Islet of Langerhans (tissue), 1 donor: ENCODE measurements around the gene KRT7.
"Not testable (repeated sequence)": the region's sequence is repeated elsewhere in the genome, so short reads cannot be mapped to it uniquely, and the experiment has no call there.

ENCODE experiments used
- FAIRE-seq: peaks from one replicate; lab custom pipeline; 2011; peaks lifted over from hg19 to GRCh38; lab: Jason Lieb, UNC

The KRT7 gene

DNA sequence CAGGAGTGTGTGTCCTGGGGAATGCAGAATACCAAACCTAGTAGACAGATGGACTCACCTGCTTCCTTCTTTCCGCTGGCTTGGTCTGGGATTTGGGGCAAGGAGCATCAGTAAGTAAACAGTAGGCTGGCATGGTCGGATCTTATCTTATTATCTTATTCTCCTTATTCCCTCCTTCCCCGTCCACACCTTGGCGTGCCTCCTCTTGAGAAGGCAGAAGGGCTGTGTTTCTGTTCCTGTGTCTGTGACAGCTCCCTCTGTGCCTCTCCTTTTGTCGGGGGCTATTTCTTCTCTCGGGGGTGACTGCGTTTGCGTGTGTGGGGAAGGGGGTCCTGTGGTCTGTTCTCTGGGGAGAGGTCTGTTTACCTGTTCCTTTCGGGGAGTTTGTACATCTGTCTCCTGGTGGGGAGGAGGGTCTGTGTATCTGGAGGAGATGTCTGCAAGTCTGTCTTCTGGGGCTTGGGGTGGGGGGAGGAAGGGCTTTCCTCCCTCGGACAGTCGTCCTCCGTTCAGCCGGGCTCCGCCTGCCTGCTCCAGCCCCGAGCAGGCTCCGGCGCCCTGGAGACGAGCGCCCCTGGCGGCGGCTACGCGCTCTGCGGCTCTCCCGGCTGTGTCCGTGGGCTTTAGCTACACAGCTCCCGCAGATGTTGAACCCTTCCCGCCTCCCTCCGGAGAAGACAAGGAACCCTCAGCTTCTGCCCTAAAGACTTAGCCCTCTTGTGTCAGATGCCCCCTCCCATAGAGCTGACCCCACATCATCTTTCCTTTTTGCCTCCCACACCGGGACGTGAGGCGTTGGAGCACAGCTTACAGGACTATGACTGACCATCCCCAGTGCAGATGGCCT, 45.8 kb downstream of the KRT7 start:
- no peak for FAIRE-seq

- no peak for FAIRE-seq
These were observed 46.6 kb downstream of the KRT7 start for GRCh38 chr12:52279422-52280318.

- FAIRE-seq = no peak
These were observed 47.3 kb downstream of the KRT7 start for GRCh38 chr12:52280319-52280795.

DNA sequence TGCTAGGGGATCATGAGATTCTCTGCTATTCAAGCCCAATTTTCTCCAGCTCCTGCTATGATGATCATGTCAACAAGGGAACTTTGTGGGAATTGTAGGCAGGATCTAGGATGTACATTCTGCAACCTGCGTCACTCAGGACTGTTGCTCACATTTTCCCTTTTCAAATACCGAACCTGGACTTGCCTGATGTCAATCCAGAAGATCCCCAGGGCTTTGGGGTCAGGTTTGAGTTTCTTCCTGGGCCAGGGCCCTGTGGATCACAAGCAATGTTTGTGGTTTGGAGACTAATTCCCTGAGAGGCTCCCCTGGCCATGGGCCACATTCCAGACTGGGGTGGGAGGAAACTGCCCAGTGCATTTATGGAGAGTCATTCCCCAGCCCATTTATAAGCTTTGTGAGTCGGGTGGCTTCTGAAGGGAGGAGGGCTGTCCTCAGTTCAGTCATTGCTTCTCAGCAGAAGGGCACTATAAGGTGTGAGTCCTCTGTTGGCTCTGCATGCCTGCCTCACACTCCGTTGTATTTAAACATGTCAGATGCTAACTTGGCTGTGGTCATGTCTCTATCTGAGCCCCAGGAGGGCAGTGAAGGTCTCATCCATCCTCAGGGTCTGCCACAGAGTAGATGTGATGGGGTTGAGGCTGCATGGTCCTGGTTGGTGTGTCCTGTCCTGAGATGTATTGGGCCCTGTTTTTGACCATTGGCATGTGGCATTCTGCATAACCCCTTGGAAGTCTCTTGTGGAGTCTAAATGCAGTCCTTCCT, 47.9 kb downstream of the KRT7 start:
- no peak for FAIRE-seq

DNA sequence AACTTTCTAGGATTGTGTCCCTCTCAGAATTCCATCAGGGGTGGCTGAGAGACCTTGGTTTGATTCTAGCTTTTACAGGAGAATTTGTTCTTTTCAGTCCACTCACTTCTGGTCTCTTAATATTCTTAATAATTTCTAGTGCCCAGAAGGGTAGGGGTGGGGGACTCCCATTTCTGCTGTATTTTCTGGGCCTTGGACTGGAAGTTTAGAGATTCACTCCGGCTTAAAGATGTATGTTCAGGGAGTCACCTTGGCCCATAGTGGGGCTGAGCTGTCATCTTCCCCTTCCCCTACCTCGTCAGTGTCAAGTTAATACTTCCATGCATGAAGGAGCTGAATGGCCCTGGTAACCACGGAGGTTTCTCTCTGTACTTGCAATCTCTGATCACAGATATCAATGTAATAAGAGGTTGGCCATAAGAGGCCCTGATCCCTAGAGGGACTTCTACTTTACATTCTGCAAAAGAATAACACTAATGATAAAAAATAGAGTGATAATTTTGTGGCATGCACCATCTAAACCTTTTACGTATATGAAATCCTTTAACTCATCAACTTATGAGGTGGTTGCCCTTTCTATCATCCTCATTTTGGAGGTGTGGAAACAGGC, 51.6 kb downstream of the KRT7 start:
- FAIRE-seq = no peak

DNA sequence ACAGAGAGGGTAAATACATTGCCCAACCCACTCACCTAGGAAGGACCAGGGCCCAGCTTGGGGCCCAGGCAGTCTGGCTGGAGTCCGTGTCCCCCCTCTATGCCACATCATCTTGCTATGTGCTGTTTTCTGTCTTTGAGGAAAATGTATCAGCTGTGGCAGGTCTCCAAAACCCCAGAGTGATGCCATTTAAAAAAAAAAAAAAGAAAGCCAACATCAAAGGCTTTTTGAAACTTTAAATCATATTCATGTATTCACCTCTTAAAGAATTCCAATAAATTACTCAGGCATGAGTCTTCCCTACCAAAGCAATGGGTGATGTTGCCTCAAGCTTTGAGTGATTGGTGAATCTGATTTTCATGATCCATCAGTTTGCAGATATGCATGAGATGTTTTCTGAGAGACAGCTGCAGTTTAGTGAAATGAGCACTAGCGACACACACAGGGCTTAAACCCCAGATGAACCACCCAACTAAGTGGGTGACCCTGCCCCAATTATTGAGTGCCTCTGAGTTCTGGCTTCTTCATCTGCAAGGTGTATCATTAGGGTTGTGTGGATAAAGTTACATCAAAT, 52.2 kb downstream of the KRT7 start:
- FAIRE-seq = no peak

GRCh38 chr12:52285851-52286530, 52.9 kb downstream of the KRT7 start:
- no peak for FAIRE-seq

DNA sequence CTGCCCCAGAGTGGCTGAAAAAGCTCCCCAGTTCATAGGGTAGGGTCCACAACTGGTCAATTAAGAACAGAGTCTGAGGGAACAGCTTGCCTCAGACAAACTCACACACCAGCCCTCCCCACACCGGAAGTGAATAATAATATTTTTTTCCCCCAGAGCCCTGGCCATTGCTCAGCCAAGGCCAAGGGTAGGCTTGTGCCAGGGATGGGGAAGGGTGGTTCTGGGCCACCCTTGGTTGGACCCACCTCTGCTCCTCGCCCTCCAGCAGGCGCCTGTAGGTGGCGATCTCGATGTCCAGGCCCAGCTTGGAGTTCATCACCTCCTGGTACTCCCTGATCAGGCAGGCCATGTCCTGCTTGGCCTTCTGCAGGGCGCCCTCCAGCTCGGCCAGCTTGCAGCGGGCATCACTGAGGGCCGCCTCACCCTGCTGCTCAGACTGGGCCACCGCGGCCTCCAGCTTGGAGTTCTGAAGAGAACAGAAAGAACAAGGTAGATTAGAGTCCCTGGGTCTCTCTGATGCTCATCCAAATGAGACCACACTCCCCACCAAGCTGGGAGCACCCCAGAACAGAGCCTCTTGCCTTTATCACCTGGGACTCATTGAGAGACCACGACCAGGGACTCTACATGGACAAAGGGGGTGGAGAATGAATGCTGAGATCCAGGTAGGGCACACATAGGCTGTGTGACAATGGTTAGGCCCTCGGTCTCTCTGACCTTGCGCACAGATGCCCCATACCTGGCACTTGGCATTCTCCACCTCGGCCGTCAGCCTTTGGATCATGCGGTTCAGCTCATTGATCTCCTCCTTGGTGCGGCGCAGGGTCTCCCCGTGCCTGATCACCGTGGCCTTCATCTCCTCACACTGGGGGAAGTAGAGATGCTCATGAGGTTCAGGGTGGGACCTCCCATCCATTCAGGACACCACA, 54.1 kb downstream of the KRT7 start:
- FAIRE-seq = not testable (repeated sequence)

- not testable (repeated sequence) for FAIRE-seq
These were observed 55.1 kb downstream of the KRT7 start for GRCh38 chr12:52287816-52288805.

DNA sequence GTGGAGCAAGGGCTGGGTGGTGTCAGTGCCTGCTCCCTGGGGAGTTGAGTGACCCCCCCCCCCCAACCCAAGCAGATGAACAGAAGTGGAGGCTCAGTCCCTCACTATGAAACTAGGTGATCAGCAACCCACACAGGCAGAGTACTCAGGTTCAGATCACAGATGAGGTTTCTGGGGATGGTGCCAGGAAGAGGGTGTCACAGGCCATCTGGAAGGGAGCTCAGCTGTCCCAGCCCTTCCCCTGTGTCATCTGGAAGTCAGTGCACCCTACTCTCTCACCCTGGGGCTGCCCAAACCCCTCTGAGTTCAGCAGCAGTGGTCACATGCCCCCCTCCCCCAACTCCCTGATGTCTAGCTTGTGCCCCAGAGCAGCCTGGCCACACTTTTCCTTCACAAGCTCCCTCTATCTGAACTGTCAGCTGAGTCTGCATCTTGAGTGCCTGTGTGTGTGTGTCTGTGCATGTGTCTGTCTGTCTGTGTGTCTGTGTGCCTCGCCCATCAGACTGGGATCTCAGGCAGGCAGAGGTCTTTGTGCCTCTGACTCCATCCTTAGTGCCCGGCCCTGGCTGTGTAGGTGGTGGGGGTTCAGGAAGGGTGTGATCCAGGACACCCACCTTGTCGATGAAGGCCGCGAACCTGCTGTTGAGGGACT, 57.6 kb downstream of the KRT7 start:
- FAIRE-seq = not testable (repeated sequence)

DNA sequence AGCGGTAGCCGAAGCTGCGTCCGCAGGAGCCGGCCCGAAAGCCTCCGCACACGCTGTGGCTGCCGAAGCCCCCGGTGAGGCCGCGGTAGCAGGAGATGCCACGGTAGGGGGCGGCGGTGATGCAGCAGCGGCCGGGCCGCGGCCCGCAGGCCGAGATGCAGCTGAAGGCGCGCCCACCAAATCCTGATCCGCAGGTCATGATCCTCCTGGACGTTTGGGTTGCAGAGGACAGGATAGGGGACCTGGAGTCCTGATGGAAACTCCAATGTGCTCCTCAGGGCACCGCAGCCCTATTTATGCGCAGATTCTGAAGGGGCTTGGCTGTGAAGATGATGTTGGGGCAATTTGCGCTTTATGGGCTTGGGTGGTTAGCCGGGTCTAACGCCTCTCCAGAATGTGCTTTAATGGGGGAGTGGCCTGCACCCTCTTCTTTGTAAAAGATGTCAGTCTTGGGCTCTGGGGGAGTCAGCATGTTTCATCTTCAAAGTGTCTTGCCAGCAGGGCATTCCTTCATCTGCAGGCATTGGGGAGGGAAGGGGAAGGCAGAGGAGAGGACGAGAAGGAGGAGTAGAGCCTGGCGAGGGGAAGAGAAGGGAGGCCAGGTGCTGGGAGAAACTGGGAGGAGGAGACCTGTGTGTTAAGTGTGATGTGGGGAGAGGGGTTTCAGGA, 58.4 kb downstream of the KRT7 start, which contains the start of gene KRT81:
KRT81 (minus strand) TSS at position 268 of the 669 bp plus-strand sequence; CDS start at position 199, 69 bp downstream.
- no peak for FAIRE-seq

GRCh38 chr12:52293926-52294325, 60.9 kb downstream of the KRT7 start:
- no peak for FAIRE-seq

GRCh38 chr12:52294803-52295202, 61.8 kb downstream of the KRT7 start:
- no peak for FAIRE-seq

DNA sequence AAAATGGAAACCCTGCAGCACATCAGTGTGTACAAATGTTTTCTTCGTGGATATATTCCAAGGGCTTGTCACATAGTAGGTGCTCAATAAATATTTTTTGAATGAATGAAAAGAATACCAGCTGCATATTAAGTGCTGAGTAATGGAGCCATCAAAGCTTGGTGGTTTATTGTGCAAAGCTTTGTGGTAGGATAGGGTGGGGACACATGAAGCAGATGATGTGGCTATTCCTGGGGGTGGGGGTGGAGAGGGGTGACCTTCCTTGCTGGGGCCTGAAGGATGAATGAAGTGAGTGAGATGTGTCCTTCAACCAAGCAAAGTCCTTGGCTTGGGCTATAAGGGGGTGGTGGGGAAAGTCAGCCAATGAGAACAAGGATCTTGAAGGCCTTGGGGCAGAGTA, 62.6 kb downstream of the KRT7 start:
- FAIRE-seq = no peak

DNA sequence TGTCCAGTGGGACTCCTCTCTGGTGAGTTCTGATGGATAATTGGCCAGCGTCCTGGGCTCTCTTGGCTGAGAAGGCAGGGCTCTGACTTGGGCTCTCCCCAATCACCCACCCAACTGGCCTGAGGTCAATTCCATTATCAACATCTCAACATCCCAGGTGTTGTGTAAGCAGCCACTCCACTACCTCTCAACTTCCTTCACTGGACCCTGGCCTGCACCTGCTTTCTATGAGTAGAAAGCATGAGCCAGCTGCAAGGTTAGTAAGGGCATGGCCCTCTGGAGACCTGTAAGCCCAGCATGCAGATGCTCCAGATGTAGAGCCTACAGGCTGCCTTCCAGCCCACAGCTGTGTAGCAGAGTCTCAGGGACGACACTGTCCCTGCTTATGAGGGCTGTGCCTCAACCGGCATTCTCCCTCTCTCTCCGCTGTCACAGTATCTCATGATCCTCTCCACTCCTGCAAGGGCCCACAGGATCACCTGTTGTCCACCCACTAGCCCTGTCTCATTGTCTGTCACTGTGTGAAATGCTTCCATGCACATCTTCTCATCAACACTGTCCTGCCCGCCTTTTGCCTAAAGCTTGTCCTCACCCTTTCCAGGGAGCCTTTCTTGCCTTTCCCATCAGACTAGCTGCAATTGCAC, 63.7 kb downstream of the KRT7 start:
- FAIRE-seq = no peak
